Type B pancreatic cell (in vitro differentiated cells): ENCODE measurements around the gene DMXL2. TPM values are rescaled to one million over a fixed set of nuclear protein-coding genes. Genes with fewer than 3 reads are reported as not detected.

Experiments
- DNase-seq: peaks from one replicate; pipeline ENCODE4 v3.0.0; 2021; ENCODE audit warnings: mixed read lengths; ENCODE audit not compliant: unreplicated experiment; ENCODE audit errors: extremely low spot score
- H3K27ac Mint-ChIP-seq: 2 replicates; pipeline ENCODE4 v1.8.0; 2021; ENCODE audit warnings: mild to moderate bottlenecking, mixed read lengths
- H3K27me3 Mint-ChIP-seq: 2 replicates; pipeline ENCODE4 v1.8.0; 2021; ENCODE audit warnings: mixed read lengths
- H3K36me3 Mint-ChIP-seq: 2 replicates; pipeline ENCODE4 v1.8.0; 2021; ENCODE audit warnings: mixed read lengths
- H3K4me1 Mint-ChIP-seq: one replicate; pipeline ENCODE4 v1.8.0; 2021; ENCODE audit warnings: mixed read lengths; ENCODE audit not compliant: unreplicated experiment
- H3K4me3 Mint-ChIP-seq: 2 replicates; pipeline ENCODE4 v1.8.0; 2021; ENCODE audit warnings: mild to moderate bottlenecking, mixed read lengths
- H3K9me3 Mint-ChIP-seq: 2 replicates; pipeline ENCODE4 v1.8.0; 2021; ENCODE audit warnings: mixed read lengths
- total RNA-seq: library from RNA; stranded (reverse); gene quantifications from 2 replicates; pipeline ENCODE4 v1.2.1, GENCODE V29; 2021; ENCODE audit warnings: low replicate concordance
- TF ChIP-seq, protein P1 (sequence below): fragments of 200-600 bp; sonication (generic); conservative IDR thresholded peaks from 2 replicates; pipeline ENCODE4 v1.5.0; 2021; ENCODE audit warnings: antibody characterized with exemption, mild to moderate bottlenecking

DMXL2 gene
- total RNA-seq, 1 donor from 2014 or later: 34.3 TPM

DNA sequence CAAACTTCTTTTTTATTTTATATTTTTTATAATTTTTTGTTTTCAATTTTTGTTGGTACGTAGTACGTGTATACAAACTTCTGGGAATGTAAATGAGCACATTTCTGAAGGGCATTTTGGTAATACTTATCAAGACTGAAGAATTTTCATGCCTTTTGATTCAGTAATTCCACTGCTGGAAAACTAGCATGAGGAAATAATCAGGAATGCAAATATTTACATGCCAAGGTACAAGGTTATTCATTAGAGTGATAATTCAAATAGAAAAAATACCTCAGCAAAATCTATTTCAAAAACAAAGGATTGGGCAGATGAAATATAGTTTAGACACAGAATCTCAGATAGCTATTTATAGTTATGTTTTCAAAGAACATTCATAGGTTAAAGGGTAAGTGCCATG is 128.7 kb downstream of the DMXL2 start:
- no peak overlapping the region for H3K4me3 Mint-ChIP-seq
- TF ChIP-seq, protein P1, sequence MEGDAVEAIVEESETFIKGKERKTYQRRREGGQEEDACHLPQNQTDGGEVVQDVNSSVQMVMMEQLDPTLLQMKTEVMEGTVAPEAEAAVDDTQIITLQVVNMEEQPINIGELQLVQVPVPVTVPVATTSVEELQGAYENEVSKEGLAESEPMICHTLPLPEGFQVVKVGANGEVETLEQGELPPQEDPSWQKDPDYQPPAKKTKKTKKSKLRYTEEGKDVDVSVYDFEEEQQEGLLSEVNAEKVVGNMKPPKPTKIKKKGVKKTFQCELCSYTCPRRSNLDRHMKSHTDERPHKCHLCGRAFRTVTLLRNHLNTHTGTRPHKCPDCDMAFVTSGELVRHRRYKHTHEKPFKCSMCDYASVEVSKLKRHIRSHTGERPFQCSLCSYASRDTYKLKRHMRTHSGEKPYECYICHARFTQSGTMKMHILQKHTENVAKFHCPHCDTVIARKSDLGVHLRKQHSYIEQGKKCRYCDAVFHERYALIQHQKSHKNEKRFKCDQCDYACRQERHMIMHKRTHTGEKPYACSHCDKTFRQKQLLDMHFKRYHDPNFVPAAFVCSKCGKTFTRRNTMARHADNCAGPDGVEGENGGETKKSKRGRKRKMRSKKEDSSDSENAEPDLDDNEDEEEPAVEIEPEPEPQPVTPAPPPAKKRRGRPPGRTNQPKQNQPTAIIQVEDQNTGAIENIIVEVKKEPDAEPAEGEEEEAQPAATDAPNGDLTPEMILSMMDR: no peak
- H3K27ac Mint-ChIP-seq: no peak overlapping the region
- H3K9me3 Mint-ChIP-seq: no peaks in the 10 kb centered on the region
- no peak for DNase-seq
- peaks cover 5% of the 10 kb centered on the region for H3K36me3 Mint-ChIP-seq
- no peaks in the 10 kb centered on the region for H3K27me3 Mint-ChIP-seq
- no peaks in the 10 kb centered on the region for H3K4me1 Mint-ChIP-seq

DNA sequence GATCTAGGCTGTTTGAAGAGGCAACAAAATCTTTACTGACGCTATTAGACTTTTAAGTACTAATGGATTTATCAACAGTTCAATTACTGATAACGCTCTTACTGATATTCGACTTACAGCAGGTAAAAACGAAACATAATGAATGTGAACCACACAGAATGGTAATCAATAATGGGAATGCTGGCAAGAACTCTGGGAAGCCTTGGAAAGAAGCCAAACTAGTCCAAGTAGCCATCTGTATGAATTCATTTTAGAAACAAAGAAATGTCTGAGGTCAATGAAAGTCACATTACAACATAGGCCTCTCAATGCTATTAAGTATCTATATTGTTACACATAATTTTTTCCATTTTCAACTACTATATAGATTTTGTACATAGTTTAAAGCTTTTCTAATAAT is 130.0 kb downstream of the DMXL2 start:
- no peak for DNase-seq
- no peak overlapping the region for H3K4me3 Mint-ChIP-seq
- H3K9me3 Mint-ChIP-seq: no peaks in the 10 kb centered on the region
- H3K27ac Mint-ChIP-seq: no peak overlapping the region
- TF ChIP-seq, protein P1: no peak
- no peaks in the 10 kb centered on the region for H3K4me1 Mint-ChIP-seq
- peaks cover 15% of the 10 kb centered on the region for H3K36me3 Mint-ChIP-seq
- no peaks in the 10 kb centered on the region for H3K27me3 Mint-ChIP-seq

DNA sequence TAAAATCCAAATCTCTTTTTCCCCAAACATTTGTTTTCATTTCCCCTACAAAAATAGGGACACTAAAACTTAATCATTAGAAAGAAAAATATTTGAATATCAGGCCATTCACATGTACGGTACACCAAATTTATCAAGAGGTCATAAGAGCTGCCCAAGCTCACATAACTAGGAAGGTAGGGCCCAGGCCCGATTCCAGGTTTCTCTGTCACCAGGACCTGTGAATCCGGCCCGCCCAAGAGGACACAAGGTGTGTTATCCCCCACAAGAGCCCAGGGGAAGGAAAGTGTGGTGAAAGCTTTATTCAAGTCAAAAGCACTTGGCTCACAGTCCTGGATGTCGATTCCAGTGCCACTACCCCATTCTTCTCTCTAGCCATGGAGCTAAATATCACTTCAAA is 130.6 kb downstream of the DMXL2 start:
- Mint-ChIP-seq H3K4me3 (no peak overlapping the region), H3K9me3 (no peaks in the 10 kb centered on the region), H3K4me1 (no peaks in the 10 kb centered on the region), H3K27ac (no peak overlapping the region), H3K36me3 (peaks cover 17% of the 10 kb centered on the region), H3K27me3 (no peaks in the 10 kb centered on the region)
- DNase-seq: no peak
- TF ChIP-seq, protein P1: no peak

DNA sequence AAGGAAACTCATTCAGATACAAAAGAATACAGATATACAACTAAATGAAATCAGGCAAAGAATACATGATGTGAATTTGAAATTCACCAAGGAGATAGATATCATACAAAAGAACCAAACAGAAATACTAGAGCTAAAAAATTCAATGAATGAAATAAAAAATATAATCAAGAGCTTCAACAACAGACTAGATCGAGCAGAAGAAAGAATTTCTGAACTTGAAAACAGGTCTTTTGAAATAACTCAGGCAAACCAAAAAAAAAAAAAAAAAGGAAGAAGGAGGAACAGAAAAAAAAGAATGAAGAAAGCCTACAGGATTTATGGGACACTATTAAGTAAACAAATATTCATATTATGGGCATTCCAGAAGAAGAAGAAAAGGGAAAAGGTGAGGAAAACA is 137.8 kb downstream of the DMXL2 start:
- no peak for DNase-seq
- Mint-ChIP-seq H3K9me3 (peaks cover 12% of the 10 kb centered on the region), H3K27ac (no peak overlapping the region), H3K27me3 (no peaks in the 10 kb centered on the region), H3K4me3 (no peak overlapping the region), H3K36me3 (peaks cover 32% of the 10 kb centered on the region), H3K4me1 (no peaks in the 10 kb centered on the region)
- TF ChIP-seq, protein P1: no peak

DNA sequence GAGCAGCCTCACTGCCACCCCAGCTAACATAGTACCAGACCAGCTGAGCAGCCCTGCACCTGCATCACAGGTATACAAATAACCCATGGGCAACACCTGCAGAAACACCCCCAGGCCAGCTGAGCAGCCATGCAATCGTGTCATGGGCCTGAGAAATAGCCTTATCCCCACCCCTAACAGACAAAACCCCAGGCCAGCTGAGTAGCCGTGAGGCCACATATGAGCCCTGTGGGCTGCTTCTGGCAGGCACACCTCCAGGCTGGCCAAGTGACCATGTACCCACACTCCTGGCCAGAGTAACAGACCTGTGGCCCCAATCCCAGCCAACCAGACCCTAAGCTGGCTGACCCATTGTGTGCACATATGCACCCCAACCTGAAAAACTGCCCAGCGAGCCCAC is 138.6 kb downstream of the DMXL2 start:
- Mint-ChIP-seq H3K4me1 (no peaks in the 10 kb centered on the region), H3K36me3 (peaks cover 31% of the 10 kb centered on the region), H3K9me3 (peaks cover 12% of the 10 kb centered on the region), H3K4me3 (no peak overlapping the region), H3K27ac (no peak overlapping the region), H3K27me3 (no peaks in the 10 kb centered on the region)
- no peak for DNase-seq
- TF ChIP-seq, protein P1: no peak

DNA sequence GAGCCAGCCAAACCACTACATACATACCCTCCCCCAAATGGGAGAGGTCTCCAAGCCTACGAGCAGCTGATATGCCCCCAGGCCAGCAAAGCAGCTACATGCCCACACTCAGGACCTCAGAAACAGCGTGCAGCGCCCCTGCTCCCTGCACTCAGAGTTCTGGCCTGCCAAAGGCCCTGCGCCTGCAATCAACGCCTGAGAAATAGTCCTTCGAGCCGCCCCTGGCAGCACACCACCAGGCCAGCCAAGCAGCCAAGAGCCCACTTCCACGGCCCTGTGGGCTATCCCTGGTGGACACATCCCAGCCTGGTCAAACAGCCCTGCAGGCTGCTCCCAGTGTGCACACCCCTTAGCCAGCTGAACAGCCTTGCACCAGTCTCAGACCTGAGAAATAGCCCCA is 139.1 kb downstream of the DMXL2 start:
- Mint-ChIP-seq H3K27me3 (no peaks in the 10 kb centered on the region), H3K4me3 (no peak overlapping the region), H3K9me3 (peaks cover 12% of the 10 kb centered on the region), H3K4me1 (no peaks in the 10 kb centered on the region), H3K36me3 (peaks cover 27% of the 10 kb centered on the region), H3K27ac (no peak overlapping the region)
- DNase-seq: no peak
- TF ChIP-seq, protein P1: no peak
